ENCODE measurements around the gene WTIP.
"Not testable (repeated sequence)": the region's sequence is repeated elsewhere in the genome, so short reads cannot be mapped to it uniquely, and the experiment has no call there.

Gene WTIP

GRCh38 chr19:34478496-34478895, 3.1 kb upstream of the WTIP start:
- not testable (repeated sequence) for DNase-seq (ENCODE audit: low read depth)

GRCh38 chr19:34479396-34479795, 2.2 kb upstream of the WTIP start:
- no peak for DNase-seq (ENCODE audit: low read depth)

GRCh38 chr19:34480491-34480890, 1.1 kb upstream of the WTIP start:
- no peak for DNase-seq (ENCODE audit: low read depth)

GRCh38 chr19:34481861-34482379, 362 bp downstream of the WTIP start:
- DNase-seq (ENCODE audit: low read depth): no peak

GRCh38 chr19:34482380-34483250, 1.1 kb downstream of the WTIP start:
- DNase-seq (ENCODE audit: low read depth): no peak

- DNase-seq (ENCODE audit: low read depth): no peak
Observed at GRCh38 chr19:34484328-34484727, 2.8 kb downstream of the WTIP start.

GRCh38 chr19:34485831-34486230, 4.3 kb downstream of the WTIP start:
- no peak for DNase-seq (ENCODE audit: low read depth)

- DNase-seq (ENCODE audit: low read depth): no peak
Observed at GRCh38 chr19:34487651-34488051, 6.1 kb downstream of the WTIP start.

- no peak for DNase-seq (ENCODE audit: low read depth)
Observed at GRCh38 chr19:34489175-34489574, 7.6 kb downstream of the WTIP start.

GRCh38 chr19:34490141-34490766, 8.7 kb downstream of the WTIP start:
- DNase-seq (ENCODE audit: low read depth): no peak

GRCh38 chr19:34493038-34493648, 11.6 kb downstream of the WTIP start:
- DNase-seq (ENCODE audit: low read depth): no peak

GRCh38 chr19:34493649-34494044, 12.1 kb downstream of the WTIP start:
- DNase-seq (ENCODE audit: low read depth): no peak

- DNase-seq (ENCODE audit: low read depth): no peak
Observed at GRCh38 chr19:34494601-34495000, 13.0 kb downstream of the WTIP start.

GRCh38 chr19:34495416-34495815, 13.9 kb downstream of the WTIP start:
- no peak for DNase-seq (ENCODE audit: low read depth)

GRCh38 chr19:34497112-34497805, 15.7 kb downstream of the WTIP start:
- DNase-seq (ENCODE audit: low read depth): no peak

- DNase-seq (ENCODE audit: low read depth): no peak
Observed at GRCh38 chr19:34499155-34499834, 17.7 kb downstream of the WTIP start.

GRCh38 chr19:34500656-34501120, 19.1 kb downstream of the WTIP start:
- DNase-seq (ENCODE audit: low read depth): no peak

GRCh38 chr19:34501339-34502320, 20.1 kb downstream of the WTIP start:
- DNase-seq (ENCODE audit: low read depth): peak; percentile 44

- no peak for DNase-seq (ENCODE audit: low read depth)
Observed at GRCh38 chr19:34502582-34503411, 21.2 kb downstream of the WTIP start.

Measured in T-helper 22 cell (primary cell).